ENCODE results near the gene ST7L. TPM values are rescaled to one million over a fixed set of nuclear protein-coding genes. Genes with fewer than 3 reads are reported as not detected.

ST7L gene
- total and polyA plus RNA-seq, 2 experiments from 2014 or later = 13.9 to 21.0 TPM

DNA sequence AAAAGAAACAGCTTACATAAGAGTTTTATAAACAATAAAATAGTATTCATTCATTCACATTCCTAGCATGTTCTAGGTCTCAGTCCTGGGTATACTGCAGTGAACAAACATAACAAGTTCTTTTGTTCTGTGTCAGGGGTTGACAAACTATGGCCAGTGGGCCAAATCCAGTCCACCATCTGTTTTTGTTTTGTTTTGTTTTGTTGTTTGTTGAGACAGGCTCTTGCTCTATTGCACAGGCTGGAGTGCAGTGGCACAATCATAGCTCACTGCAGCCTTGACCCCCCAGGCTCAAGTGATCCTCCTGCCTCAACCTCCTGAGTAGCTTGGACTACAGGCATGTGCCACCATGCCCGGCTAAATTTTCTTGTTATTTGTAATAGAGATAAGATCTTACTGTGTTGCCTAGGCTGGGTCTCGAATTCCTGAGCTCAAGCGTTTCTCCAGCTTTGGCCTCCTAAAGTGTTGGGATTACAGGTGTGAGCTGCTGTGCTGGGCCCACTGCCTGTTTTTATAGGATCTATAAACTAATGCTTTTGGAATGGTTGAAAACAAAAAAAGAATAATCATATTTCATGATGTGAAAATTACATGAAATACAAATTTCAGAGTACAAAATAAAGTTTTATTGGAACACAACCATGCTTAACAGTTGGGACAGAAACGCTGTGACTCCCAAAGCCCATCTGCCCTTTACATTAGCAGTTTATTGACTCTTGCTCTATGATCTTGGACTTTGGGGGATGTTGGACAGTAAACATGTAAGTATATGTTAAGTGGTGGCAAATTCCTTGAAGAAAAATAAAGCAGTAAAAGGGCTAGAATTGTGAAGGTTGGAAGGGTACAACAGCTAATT is 18.5 kb upstream of the ST7L start:
- in situ Hi-C loops (cut with MboI) = no loop called here
- no peaks in the 10 kb centered on the region for H3K9me3 ChIP-seq (ENCODE audit: low read depth)
- no peak for TF ChIP-seq EZH2phosphoT487 (IDR thresholded peaks at IDR 0.05; ENCODE audit: insufficient read depth, low read depth)
- TF ChIP-seq EZH2 (IDR thresholded peaks at IDR 0.05; ENCODE audit: insufficient read depth, poor library complexity, severe bottlenecking) = no peak

DNA sequence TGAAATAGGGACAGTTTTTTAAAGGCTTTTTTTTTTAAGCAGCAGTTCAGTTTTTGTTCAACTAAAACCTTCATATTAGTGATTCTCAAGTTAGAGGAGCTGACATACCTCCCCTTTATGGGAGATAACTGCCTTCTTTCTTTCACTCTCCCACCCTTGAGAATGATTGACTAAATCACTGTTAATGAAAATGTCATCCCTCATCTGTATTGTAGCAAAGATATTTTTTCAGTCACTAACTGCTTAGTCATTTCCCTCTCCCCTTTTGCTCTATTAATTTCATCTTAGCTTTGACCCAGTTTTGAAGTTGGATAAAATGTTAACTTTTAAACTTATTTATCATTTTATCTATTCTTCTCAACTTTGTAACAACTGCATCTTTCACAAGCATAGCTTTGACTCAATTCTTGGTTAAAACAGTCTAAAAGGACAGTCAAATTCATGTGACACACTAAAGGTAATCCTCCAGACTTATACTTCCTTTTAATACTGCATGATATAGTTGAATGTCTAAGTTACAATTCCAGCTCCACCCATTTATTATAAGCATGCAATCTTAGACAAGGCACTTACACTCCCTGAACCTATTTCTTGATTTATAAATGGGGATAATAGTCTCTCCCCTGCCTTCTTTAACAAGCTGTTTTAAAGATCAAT is 17.8 kb upstream of the ST7L start:
- Histone ChIP-seq H3K79me2 (ENCODE audit: insufficient read depth) (peaks cover 93% of the 10 kb centered on the region), H3K9ac (peak overlapping the region; percentile 25), H3K4me1 (ENCODE audit: insufficient read depth) (peaks cover 30% of the 10 kb centered on the region), H3K27ac (peak overlapping the region; percentile 68), H3K4me2 (ENCODE audit: unreplicated experiment) (peak overlapping the region; percentile 51), H3K9me2 (ENCODE audit: insufficient read depth) (no peaks in the 10 kb centered on the region), H2AFZ (no peak overlapping the region), H3K36me3 (ENCODE audit: low read depth) (no peaks in the 10 kb centered on the region; the same call in 1 of the 2 replicates), H3K4me3 (peak overlapping the region; percentile 10; the same call in 1 of the 2 replicates), H3K27me3 (replicated peaks; ENCODE audit: insufficient read depth) (no peaks in the 10 kb centered on the region), H4K20me1 (ENCODE audit: insufficient read depth) (peaks cover 39% of the 10 kb centered on the region; the same call in 1 of the 2 replicates), H3F3A (ENCODE audit: insufficient read depth) (peaks cover 40% of the 10 kb centered on the region), H3K9me3 (ENCODE audit: low read depth) (no peaks in the 10 kb centered on the region)
- TF ChIP-seq EZH2phosphoT487 (IDR thresholded peaks at IDR 0.05; ENCODE audit: insufficient read depth, low read depth) = no peak
- TF ChIP-seq EZH2 (IDR thresholded peaks at IDR 0.05; ENCODE audit: insufficient read depth, poor library complexity, severe bottlenecking) = no peak
- in situ Hi-C loops (cut with MboI) = no loop called here
- peak; percentile 26 for DNase-seq

More for the DNA sequence above, 18.5 kb upstream of the ST7L start:
- Histone ChIP-seq H3K4me3 (peak overlapping the region; percentile 10; the same call in 1 of the 2 replicates), H3K79me2 (ENCODE audit: insufficient read depth) (peaks cover 93% of the 10 kb centered on the region), H3K36me3 (ENCODE audit: low read depth) (no peaks in the 10 kb centered on the region; the same call in 1 of the 2 replicates), H3F3A (ENCODE audit: insufficient read depth) (peaks cover 38% of the 10 kb centered on the region), H3K27ac (peak overlapping the region; percentile 68), H3K4me2 (ENCODE audit: unreplicated experiment) (peak overlapping the region; percentile 51), H4K20me1 (ENCODE audit: insufficient read depth) (peaks cover 38% of the 10 kb centered on the region; the same call in 1 of the 2 replicates), H3K9me2 (ENCODE audit: insufficient read depth) (no peaks in the 10 kb centered on the region), H2AFZ (no peak overlapping the region), H3K9ac (peak overlapping the region; percentile 25; the same call in 1 of the 2 replicates), H3K27me3 (replicated peaks; ENCODE audit: insufficient read depth) (no peaks in the 10 kb centered on the region), H3K4me1 (ENCODE audit: insufficient read depth) (peaks cover 30% of the 10 kb centered on the region)
- DNase-seq = peak; percentile 67
- 98 to 99% methylated on average over 4 of the region's 4 CpGs for WGBS, 2 experiments (ENCODE audit: low coverage in 1 of 2, low lambda C conversion rate in 2 of 2, missing lambda C conversion rate in 2 of 2)

GRCh38 chr1:112636056-112636455 is 17.1 kb upstream of the ST7L start:
- no peak for DNase-seq
- peak overlapping the region; percentile 68; the same call in 1 of the 2 replicates for H3K27ac ChIP-seq

GRCh38 chr1:112634367-112634766 is 15.4 kb upstream of the ST7L start:
- peaks cover 53% of the 10 kb centered on the region; the same call in 1 of the 2 replicates for H4K20me1 ChIP-seq (ENCODE audit: insufficient read depth)
- no peak overlapping the region for H2AFZ ChIP-seq
- in situ Hi-C loops (cut with MboI) = no loop called here
- H3K9me3 ChIP-seq (ENCODE audit: low read depth) = no peaks in the 10 kb centered on the region
- DNase-seq = no peak
- H3F3A ChIP-seq (ENCODE audit: insufficient read depth) = peaks cover 41% of the 10 kb centered on the region
- H3K27me3 ChIP-seq (replicated peaks; ENCODE audit: insufficient read depth) = no peaks in the 10 kb centered on the region
- TF ChIP-seq EZH2phosphoT487 (IDR thresholded peaks at IDR 0.05; ENCODE audit: insufficient read depth, low read depth) (no peak), EZH2 (IDR thresholded peaks at IDR 0.05; ENCODE audit: insufficient read depth, poor library complexity, severe bottlenecking) (no peak)
- no peak overlapping the region for H3K9ac ChIP-seq
- H3K36me3 ChIP-seq (ENCODE audit: low read depth) = peaks cover 9% of the 10 kb centered on the region
- H3K4me3 ChIP-seq = no peak overlapping the region
- peaks cover 100% of the 10 kb centered on the region for H3K79me2 ChIP-seq (ENCODE audit: insufficient read depth)
- peaks cover 30% of the 10 kb centered on the region for H3K4me1 ChIP-seq (ENCODE audit: insufficient read depth)
- no peak overlapping the region for H3K27ac ChIP-seq
- no peak overlapping the region for H3K4me2 ChIP-seq (ENCODE audit: unreplicated experiment)
- H3K9me2 ChIP-seq (ENCODE audit: insufficient read depth) = no peaks in the 10 kb centered on the region

More at GRCh38 chr1:112636056-112636455, 17.1 kb upstream of the ST7L start:
- Histone ChIP-seq H3K9ac (no peak overlapping the region), H3K4me1 (ENCODE audit: insufficient read depth) (peaks cover 30% of the 10 kb centered on the region), H3K27me3 (replicated peaks; ENCODE audit: insufficient read depth) (no peaks in the 10 kb centered on the region), H2AFZ (no peak overlapping the region), H3K79me2 (ENCODE audit: insufficient read depth) (peaks cover 93% of the 10 kb centered on the region), H3K9me2 (ENCODE audit: insufficient read depth) (no peaks in the 10 kb centered on the region), H3K4me3 (no peak overlapping the region), H4K20me1 (ENCODE audit: insufficient read depth) (peaks cover 45% of the 10 kb centered on the region; the same call in 1 of the 2 replicates), H3K4me2 (ENCODE audit: unreplicated experiment) (peak overlapping the region; percentile 51), H3F3A (ENCODE audit: insufficient read depth) (peaks cover 42% of the 10 kb centered on the region), H3K36me3 (ENCODE audit: low read depth) (peaks cover 3% of the 10 kb centered on the region; the same call in 1 of the 2 replicates), H3K9me3 (ENCODE audit: low read depth) (no peaks in the 10 kb centered on the region)
- 72 to 77% methylated on average over 2 of the region's 2 CpGs for WGBS, 2 experiments (ENCODE audit: low coverage in 1 of 2, low lambda C conversion rate in 2 of 2, missing lambda C conversion rate in 2 of 2)
- in situ Hi-C loops (cut with MboI) = no loop called here
- TF ChIP-seq EZH2 (IDR thresholded peaks at IDR 0.05; ENCODE audit: insufficient read depth, poor library complexity, severe bottlenecking) (no peak), EZH2phosphoT487 (IDR thresholded peaks at IDR 0.05; ENCODE audit: insufficient read depth, low read depth) (no peak)

Data from GM23248 (cell line).